Erythroblast (primary cell): ENCODE results near the gene STAT4.

ENCODE experiments used
- GATA1 ChIP-seq: IDR thresholded peaks from 2 replicates; pipeline ENCODE4 v1.6.1; 2011; ENCODE audit warnings: low read depth, mild to moderate bottlenecking, control low read depth, low read length, moderate library complexity
- POLR2A ChIP-seq: IDR thresholded peaks from 2 replicates; pipeline ENCODE4 v1.6.1; 2011; ENCODE audit warnings: mild to moderate bottlenecking, low read length

GRCh38 chr2:191112448-191112901 is 38.3 kb downstream of the STAT4 start:
- TF ChIP-seq POLR2A: no peak
- TF ChIP-seq GATA1: no peak
